Esophagus muscularis mucosa (tissue), 3 donors: ENCODE measurements around the gene ADGRA3.

Source experiments
- CTCF ChIP-seq, 3 experiments: fragments of 200-600 bp in 2 of 3; fragments of 450-650 bp in 1 of 3; sonication (generic) in 2 of 3; IDR thresholded peaks; one replicate each; pipeline ENCODE4 v1.5.1; 2017 to 2019; ENCODE audit warnings: antibody characterized with exemption in 3 of 3, mild to moderate bottlenecking in 2 of 3, moderate library complexity in 1 of 3
- POLR2A ChIP-seq: fragments of 450-650 bp; IDR thresholded peaks from one replicate; pipeline ENCODE4 v1.6.1; 2017; ENCODE audit warnings: antibody characterized with exemption, moderate library complexity, mild to moderate bottlenecking, low read depth

- no peak for TF ChIP-seq CTCF (IDR thresholded peaks at IDR 0.05)
- TF ChIP-seq POLR2A = no peak
Measured at GRCh38 chr4:22485737-22486136, 30.1 kb downstream of the ADGRA3 start.
